Neuronal stem cell (in vitro differentiated cells): ENCODE data around the gene GREM2.

Source experiments
- DNase-seq: peaks from one replicate; pipeline ENCODE4 v3.0.0-alpha.2; 2013; ENCODE audit warnings: low spot score
- H2AFZ ChIP-seq: one replicate; pipeline ENCODE4 v1.6.1; 2013; ENCODE audit warnings: mild to moderate bottlenecking, low read length, inconsistent platforms
- H2AK5ac ChIP-seq: 2 replicates; pipeline ENCODE4 v1.6.1; 2013; ENCODE audit warnings: low read depth, mild to moderate bottlenecking, inconsistent platforms, low read length, moderate library complexity, mixed read lengths
- H2BK120ac ChIP-seq: 2 replicates; pipeline ENCODE4 v1.6.1; 2013; ENCODE audit warnings: low read depth, mild to moderate bottlenecking, inconsistent platforms, low read length, moderate library complexity, mixed read lengths
- H2BK12ac ChIP-seq: one replicate; pipeline ENCODE4 v1.6.1; 2013; ENCODE audit warnings: low read length, inconsistent platforms
- H2BK15ac ChIP-seq: 2 replicates; pipeline ENCODE4 v1.6.1; 2013; ENCODE audit warnings: mild to moderate bottlenecking, low read length, inconsistent platforms, mixed read lengths
- H2BK5ac ChIP-seq: one replicate; pipeline ENCODE4 v1.6.1; 2013; ENCODE audit warnings: inconsistent platforms, mild to moderate bottlenecking, low read length, moderate library complexity
- H3K14ac ChIP-seq: one replicate; pipeline ENCODE4 v1.6.1; 2013; ENCODE audit warnings: low read length, inconsistent platforms
- H3K18ac ChIP-seq: 2 replicates; pipeline ENCODE4 v1.6.1; 2013; ENCODE audit warnings: low read length, inconsistent platforms
- H3K23ac ChIP-seq: 2 replicates; pipeline ENCODE4 v1.6.1; 2013; ENCODE audit warnings: low read depth, mild to moderate bottlenecking, mixed read lengths, low read length, inconsistent platforms; ENCODE audit not compliant: poor library complexity
- H3K27ac ChIP-seq: replicated peaks from 3 replicates; pipeline ENCODE4 v1.5.1; 2013; ENCODE audit warnings: low read length, inconsistent platforms
- H3K27me3 ChIP-seq, 3 experiments: 2 replicates each; pipeline ENCODE4 v1.6.1; 2013; ENCODE audit warnings: low read length in 3 of 3, mild to moderate bottlenecking in 2 of 3, inconsistent platforms in 1 of 3, low read depth in 1 of 3, mixed read lengths in 1 of 3, moderate library complexity in 1 of 3; ENCODE audit not compliant: control insufficient read depth in 3 of 3, insufficient read depth in 3 of 3
- H3K36me3 ChIP-seq, 2 donors: replicated peaks in 1 of 2; 2 replicates each; pipeline ENCODE4 v1.6.1; 2013; ENCODE audit warnings: low read length in 2 of 2; ENCODE audit not compliant: control insufficient read depth in 2 of 2, insufficient read depth in 2 of 2
- H3K4ac ChIP-seq: 2 replicates; pipeline ENCODE4 v1.6.1; 2013; ENCODE audit warnings: inconsistent platforms, mild to moderate bottlenecking, low read length, moderate library complexity
- H3K4me1 ChIP-seq, 2 donors: 1 replicate in 1 of 2; 2 replicates in 1 of 2; pipeline ENCODE4 v1.6.1; 2013; ENCODE audit warnings: low read length in 2 of 2, low read depth in 1 of 2; ENCODE audit not compliant: control insufficient read depth in 2 of 2, insufficient read depth in 1 of 2
- H3K4me2 ChIP-seq: one replicate; pipeline ENCODE4 v1.6.1; 2013; ENCODE audit warnings: mild to moderate bottlenecking, low read length, inconsistent platforms; ENCODE audit not compliant: insufficient read depth, poor library complexity, severe bottlenecking
- H3K4me3 ChIP-seq, 2 donors: 2 replicates each; pipeline ENCODE4 v1.5.1; 2013; ENCODE audit warnings: low read length in 2 of 2, mild to moderate bottlenecking in 2 of 2, inconsistent platforms in 1 of 2, moderate library complexity in 1 of 2
- H3K79me1 ChIP-seq: one replicate; pipeline ENCODE4 v1.6.1; 2013; ENCODE audit warnings: low read depth, mild to moderate bottlenecking, inconsistent platforms, low read length, moderate library complexity
- H3K9ac ChIP-seq: one replicate; pipeline ENCODE4 v1.6.1; 2013; ENCODE audit warnings: mild to moderate bottlenecking, low read depth, low read length, inconsistent platforms; ENCODE audit not compliant: poor library complexity
- H3K9me3 ChIP-seq, 2 donors: replicated peaks in 1 of 2; 2 replicates each; pipeline versions ENCODE3 to v1.6.1; 2013; ENCODE audit warnings: low read length in 2 of 2, mild to moderate bottlenecking in 2 of 2, inconsistent platforms in 1 of 2, low read depth in 1 of 2, mixed read lengths in 1 of 2, moderate library complexity in 1 of 2; ENCODE audit not compliant: control insufficient read depth in 2 of 2, insufficient read depth in 1 of 2
- H4K8ac ChIP-seq: one replicate; pipeline ENCODE4 v1.6.1; 2013; ENCODE audit warnings: low read depth, mild to moderate bottlenecking, inconsistent platforms, low read length, moderate library complexity
- H4K91ac ChIP-seq: one replicate; pipeline ENCODE4 v1.6.1; 2013; ENCODE audit warnings: low read length, low read depth, mild to moderate bottlenecking, inconsistent platforms; ENCODE audit not compliant: poor library complexity
- WGBS, 2 donors: extraction: QIAGEN DNeasy Blood & Tissue Kit; methylation state at CpG; one replicate each; pipeline ENCODE4 v1.1.7; 2013; ENCODE audit warnings: missing lambda C conversion rate in 2 of 2, mixed read lengths in 1 of 2; ENCODE audit not compliant: insufficient read length in 2 of 2, insufficient replicate concordance in 1 of 2; ENCODE audit errors: extremely low coverage in 2 of 2; 5-methylcytosine and 5-hydroxymethylcytosine counted together

Gene GREM2

DNA sequence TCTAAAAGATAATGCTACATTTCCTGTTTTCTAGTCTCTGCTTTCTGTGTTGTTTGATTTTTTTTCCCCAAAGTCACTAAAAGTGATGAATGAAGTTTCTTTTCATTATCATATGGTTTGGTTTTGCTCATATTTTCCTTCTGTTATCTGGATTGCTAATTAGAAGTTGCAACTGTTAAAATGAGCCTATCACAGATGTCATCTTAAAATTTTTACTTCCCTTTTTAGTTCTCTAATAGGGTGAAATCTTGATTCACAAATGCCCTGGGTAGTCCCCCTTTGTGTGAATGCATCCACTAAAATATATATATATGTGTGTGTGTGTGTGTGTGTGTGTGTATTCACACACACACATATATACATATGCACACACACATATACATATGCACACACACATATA lies 144.1 kb downstream of the GREM2 start:
- Histone ChIP-seq H3K79me1 (no peaks in the 10 kb centered on the region), H3K14ac (no peak overlapping the region), H2AFZ (no peak overlapping the region), H3K27ac (no peak overlapping the region), H3K9me3 (no peaks in the 10 kb centered on the region), H3K36me3 (no peaks in the 10 kb centered on the region), H2BK12ac (no peak overlapping the region), H3K4me2 (no peak overlapping the region), H3K23ac (no peak overlapping the region), H3K4ac (no peak overlapping the region), H2BK15ac (no peak overlapping the region), H3K4me3 (no peak overlapping the region), H4K91ac (no peak overlapping the region), H3K9ac (no peak overlapping the region), H3K18ac (no peak overlapping the region), H2AK5ac (no peak overlapping the region), H2BK120ac (no peak overlapping the region), H3K4me1 (peaks cover 3 to 7% of the 10 kb centered on the region in 2 donors), H2BK5ac (no peak overlapping the region), H4K8ac (no peak overlapping the region), H3K27me3 (no peaks in the 10 kb centered on the region)
- DNase-seq: no peak

DNA sequence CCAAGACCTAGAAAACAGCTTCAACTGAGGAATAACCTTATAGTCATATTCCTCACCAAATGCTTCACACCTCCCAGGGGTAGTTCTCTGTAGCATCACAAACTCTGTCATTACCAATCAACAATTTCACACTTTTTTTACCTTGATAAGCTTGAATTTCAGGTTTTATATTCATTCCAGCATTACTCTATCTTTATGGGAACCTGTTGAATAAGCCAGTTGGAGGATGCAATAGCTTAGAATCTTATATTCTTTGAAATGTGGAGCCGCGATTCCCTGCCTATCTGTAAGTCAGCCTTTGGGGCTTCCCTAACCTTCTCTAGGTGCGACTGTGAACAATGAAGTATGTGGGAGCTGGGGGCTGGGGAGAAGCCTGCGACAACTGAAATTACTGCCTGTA lies 145.4 kb downstream of the GREM2 start:
- WGBS, 2 donors: no CpG with 5 or more reads among the region's 4 CpGs
- no peak overlapping the region for H3K4me3 ChIP-seq
- no peak overlapping the region for H3K27ac ChIP-seq

DNA sequence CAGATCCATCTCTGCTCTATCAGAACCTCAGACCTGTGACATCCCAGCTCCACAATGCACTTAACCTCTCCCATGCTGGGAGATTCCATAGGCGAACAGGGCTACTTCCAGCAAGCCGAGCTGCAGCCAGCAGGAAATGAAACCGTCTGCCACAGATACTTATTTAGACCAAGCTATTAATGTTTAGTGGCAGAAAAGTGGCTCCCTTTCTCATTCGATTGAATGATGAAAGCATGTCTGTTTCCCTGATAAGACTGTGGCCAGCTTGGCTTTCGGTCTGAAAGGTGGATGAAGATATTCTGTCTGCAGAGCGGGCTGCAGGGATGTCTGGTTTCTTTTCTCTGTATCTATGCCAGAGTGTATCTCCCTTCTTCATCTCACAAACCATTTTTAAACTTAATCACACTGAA lies 146.4 kb downstream of the GREM2 start:
- no peak overlapping the region for H3K27ac ChIP-seq
- no peak overlapping the region for H2BK12ac ChIP-seq
- H3K18ac ChIP-seq: no peak overlapping the region

More for the DNA sequence above, 145.4 kb downstream of the GREM2 start:
- H2AK5ac ChIP-seq: no peak overlapping the region
- H3K4me2 ChIP-seq: no peak overlapping the region
- H2AFZ ChIP-seq: no peak overlapping the region
- no peak overlapping the region for H4K91ac ChIP-seq
- no peak overlapping the region for H2BK120ac ChIP-seq
- H2BK15ac ChIP-seq: no peak overlapping the region
- DNase-seq: no peak
- no peaks in the 10 kb centered on the region for H3K27me3 ChIP-seq
- H3K4me1 ChIP-seq: peaks cover 3 to 6% of the 10 kb centered on the region in 2 donors
- no peak overlapping the region for H3K18ac ChIP-seq
- H3K14ac ChIP-seq: no peak overlapping the region
- no peaks in the 10 kb centered on the region for H3K36me3 ChIP-seq
- H2BK5ac ChIP-seq: no peak overlapping the region
- H3K79me1 ChIP-seq: no peaks in the 10 kb centered on the region
- no peak overlapping the region for H4K8ac ChIP-seq
- no peak overlapping the region for H3K4ac ChIP-seq
- H2BK12ac ChIP-seq: no peak overlapping the region
- H3K23ac ChIP-seq: no peak overlapping the region
- H3K9ac ChIP-seq: no peak overlapping the region
- H3K9me3 ChIP-seq: no peaks in the 10 kb centered on the region

DNA sequence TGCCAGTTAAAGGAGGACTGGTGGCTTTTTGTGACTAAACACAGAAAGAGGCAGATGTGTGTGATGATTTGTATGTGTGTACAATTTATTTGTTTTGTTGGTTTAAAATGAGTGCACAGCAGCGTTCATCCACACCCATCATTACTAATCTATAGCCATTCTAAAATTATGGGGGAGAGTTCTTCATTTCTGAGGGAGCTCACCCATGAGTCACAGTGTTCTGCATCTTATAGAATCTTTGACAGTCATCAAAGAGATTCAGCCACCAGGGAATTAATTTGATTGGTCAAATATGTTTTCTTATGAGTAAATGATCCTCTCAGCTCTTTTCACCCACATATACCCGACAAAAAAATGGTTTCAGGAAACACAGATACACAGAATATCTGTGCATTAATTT lies 147.9 kb downstream of the GREM2 start:
- Histone ChIP-seq H3K36me3 (no peaks in the 10 kb centered on the region), H3K4me1 (peaks cover 3 to 6% of the 10 kb centered on the region in 2 donors), H2AFZ (no peak overlapping the region), H3K4me3 (no peak overlapping the region), H3K14ac (no peak overlapping the region), H3K4ac (no peak overlapping the region), H2AK5ac (no peak overlapping the region), H3K18ac (no peak overlapping the region), H2BK120ac (no peak overlapping the region), H3K23ac (no peak overlapping the region), H2BK5ac (no peak overlapping the region), H3K9me3 (no peaks in the 10 kb centered on the region), H2BK12ac (no peak overlapping the region), H3K4me2 (no peak overlapping the region), H4K8ac (no peak overlapping the region), H3K27ac (no peak overlapping the region), H3K9ac (no peak overlapping the region), H2BK15ac (no peak overlapping the region), H3K79me1 (no peaks in the 10 kb centered on the region), H4K91ac (no peak overlapping the region), H3K27me3 (no peaks in the 10 kb centered on the region)
- no CpG with 5 or more reads among the region's 2 CpGs for WGBS, 2 donors
- DNase-seq: no peak

More for the DNA sequence above, 146.4 kb downstream of the GREM2 start:
- peak; percentile 23 for DNase-seq
- no peak overlapping the region for H3K9ac ChIP-seq
- no peak overlapping the region for H2BK5ac ChIP-seq
- peaks cover 3 to 6% of the 10 kb centered on the region in 2 donors for H3K4me1 ChIP-seq
- no peak overlapping the region for H2BK120ac ChIP-seq
- no peak overlapping the region for H4K8ac ChIP-seq
- no peak overlapping the region for H3K4me2 ChIP-seq
- no peaks in the 10 kb centered on the region for H3K79me1 ChIP-seq
- no peak overlapping the region for H3K4me3 ChIP-seq
- no peaks in the 10 kb centered on the region for H3K27me3 ChIP-seq
- no peak overlapping the region for H3K23ac ChIP-seq
- H3K4ac ChIP-seq: no peak overlapping the region
- H3K9me3 ChIP-seq: no peaks in the 10 kb centered on the region
- no peak overlapping the region for H2BK15ac ChIP-seq
- H2AFZ ChIP-seq: peak overlapping the region; percentile 70
- H3K36me3 ChIP-seq: no peaks in the 10 kb centered on the region
- H2AK5ac ChIP-seq: no peak overlapping the region
- no peak overlapping the region for H4K91ac ChIP-seq
- no CpG with 5 or more reads among the region's 6 CpGs for WGBS, 2 donors
- no peak overlapping the region for H3K14ac ChIP-seq
